ENCODE results near the gene KIFAP3.

- TF ChIP-seq EZH2phosphoT487 (IDR thresholded peaks at IDR 0.05; ENCODE audit: borderline replicate concordance, low read length) (no peak), CTCF (IDR thresholded peaks at IDR 0.05; ENCODE audit: low read depth, low read length, poor library complexity, severe bottlenecking) (no peak)
Measured at GRCh38 chr1:169974067-169974466, 100.4 kb downstream of the KIFAP3 start.
